ENCODE data around the gene SLC7A14. TPM values are rescaled to one million over a fixed set of nuclear protein-coding genes. Genes with fewer than 3 reads are reported as not detected.

Gene SLC7A14
- polyA plus RNA-seq, 2 of the 4 experiments (the other 2 are of a cell fraction) = not detected

DNA sequence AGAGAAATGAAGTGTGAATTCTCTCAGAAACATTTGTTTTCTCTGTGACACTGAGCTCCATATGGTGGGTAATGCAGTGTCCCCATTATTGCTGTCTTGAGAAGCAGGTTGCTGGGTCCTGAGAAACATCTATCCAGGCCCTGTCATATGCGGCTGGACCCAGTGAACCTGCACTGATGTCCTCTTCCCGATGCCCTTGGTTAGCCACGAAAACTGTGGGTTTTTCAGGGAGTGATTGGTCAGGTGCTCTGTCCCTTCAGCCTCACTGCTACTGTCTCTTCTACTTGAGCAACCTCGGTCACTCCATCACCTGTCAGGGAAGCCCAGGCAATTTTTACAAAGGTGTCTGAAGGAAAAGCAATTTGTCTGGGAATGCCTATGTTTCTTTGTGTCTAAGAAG lies 77.0 kb downstream of the SLC7A14 start:
- ChIA-PET CTCF (interaction anchor here (1.5 kb wide), 1 partner anchor 95 kb away, joined by 3 read pairs; no protein-coding TSS in a partner anchor), POLR2A (no interaction called here)
- TF ChIP-seq E2F6 (IDR thresholded peaks at IDR 0.05; ENCODE audit: borderline replicate concordance, low read depth) (no peak), JUN (IDR thresholded peaks at IDR 0.05) (no peak), POLR2A (IDR thresholded peaks at IDR 0.05; ENCODE audit: low read length) (no peak), BCL3 (IDR thresholded peaks at IDR 0.05) (no peak), SMC3 (IDR thresholded peaks at IDR 0.05) (no peak), TFCP2L1 (CRISPR knock-in tag; IDR thresholded peaks at IDR 0.05) (no peak), RAD21 (conservative IDR thresholded peaks at IDR 0.05 in 1 of 2, IDR thresholded peaks at IDR 0.05 in 1 of 2) (no peak), ZC3H11A (IDR thresholded peaks at IDR 0.05) (no peak)
- TF ChIP-seq, protein P1, sequence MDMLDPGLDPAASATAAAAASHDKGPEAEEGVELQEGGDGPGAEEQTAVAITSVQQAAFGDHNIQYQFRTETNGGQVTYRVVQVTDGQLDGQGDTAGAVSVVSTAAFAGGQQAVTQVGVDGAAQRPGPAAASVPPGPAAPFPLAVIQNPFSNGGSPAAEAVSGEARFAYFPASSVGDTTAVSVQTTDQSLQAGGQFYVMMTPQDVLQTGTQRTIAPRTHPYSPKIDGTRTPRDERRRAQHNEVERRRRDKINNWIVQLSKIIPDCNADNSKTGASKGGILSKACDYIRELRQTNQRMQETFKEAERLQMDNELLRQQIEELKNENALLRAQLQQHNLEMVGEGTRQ (IDR thresholded peaks at IDR 0.05) = no peak
- TF ChIP-seq, protein P2, sequence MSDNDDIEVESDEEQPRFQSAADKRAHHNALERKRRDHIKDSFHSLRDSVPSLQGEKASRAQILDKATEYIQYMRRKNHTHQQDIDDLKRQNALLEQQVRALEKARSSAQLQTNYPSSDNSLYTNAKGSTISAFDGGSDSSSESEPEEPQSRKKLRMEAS (IDR thresholded peaks at IDR 0.05) = no peak
- TF ChIP-seq, protein P3, sequence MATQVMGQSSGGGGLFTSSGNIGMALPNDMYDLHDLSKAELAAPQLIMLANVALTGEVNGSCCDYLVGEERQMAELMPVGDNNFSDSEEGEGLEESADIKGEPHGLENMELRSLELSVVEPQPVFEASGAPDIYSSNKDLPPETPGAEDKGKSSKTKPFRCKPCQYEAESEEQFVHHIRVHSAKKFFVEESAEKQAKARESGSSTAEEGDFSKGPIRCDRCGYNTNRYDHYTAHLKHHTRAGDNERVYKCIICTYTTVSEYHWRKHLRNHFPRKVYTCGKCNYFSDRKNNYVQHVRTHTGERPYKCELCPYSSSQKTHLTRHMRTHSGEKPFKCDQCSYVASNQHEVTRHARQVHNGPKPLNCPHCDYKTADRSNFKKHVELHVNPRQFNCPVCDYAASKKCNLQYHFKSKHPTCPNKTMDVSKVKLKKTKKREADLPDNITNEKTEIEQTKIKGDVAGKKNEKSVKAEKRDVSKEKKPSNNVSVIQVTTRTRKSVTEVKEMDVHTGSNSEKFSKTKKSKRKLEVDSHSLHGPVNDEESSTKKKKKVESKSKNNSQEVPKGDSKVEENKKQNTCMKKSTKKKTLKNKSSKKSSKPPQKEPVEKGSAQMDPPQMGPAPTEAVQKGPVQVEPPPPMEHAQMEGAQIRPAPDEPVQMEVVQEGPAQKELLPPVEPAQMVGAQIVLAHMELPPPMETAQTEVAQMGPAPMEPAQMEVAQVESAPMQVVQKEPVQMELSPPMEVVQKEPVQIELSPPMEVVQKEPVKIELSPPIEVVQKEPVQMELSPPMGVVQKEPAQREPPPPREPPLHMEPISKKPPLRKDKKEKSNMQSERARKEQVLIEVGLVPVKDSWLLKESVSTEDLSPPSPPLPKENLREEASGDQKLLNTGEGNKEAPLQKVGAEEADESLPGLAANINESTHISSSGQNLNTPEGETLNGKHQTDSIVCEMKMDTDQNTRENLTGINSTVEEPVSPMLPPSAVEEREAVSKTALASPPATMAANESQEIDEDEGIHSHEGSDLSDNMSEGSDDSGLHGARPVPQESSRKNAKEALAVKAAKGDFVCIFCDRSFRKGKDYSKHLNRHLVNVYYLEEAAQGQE (IDR thresholded peaks at IDR 0.05) = no peak
- Histone ChIP-seq H3K9me3 (peaks cover 2% of the 10 kb centered on the region; the same call in 1 of the 3 replicates), H3K4me1 (peaks cover 14% of the 10 kb centered on the region), H3K27ac (no peak overlapping the region), H3K4me3 (no peak overlapping the region), H3K4me2 (no peak overlapping the region)
- 91% methylated on average over 4 of the region's 4 CpGs for WGBS (ENCODE audit: missing lambda C conversion rate)
- FAIRE-seq (no peak), DNase-seq (ENCODE audit: low read depth in 1 of 2, low spot score in 1 of 2) (no peak), ATAC-seq (no peak)

DNA sequence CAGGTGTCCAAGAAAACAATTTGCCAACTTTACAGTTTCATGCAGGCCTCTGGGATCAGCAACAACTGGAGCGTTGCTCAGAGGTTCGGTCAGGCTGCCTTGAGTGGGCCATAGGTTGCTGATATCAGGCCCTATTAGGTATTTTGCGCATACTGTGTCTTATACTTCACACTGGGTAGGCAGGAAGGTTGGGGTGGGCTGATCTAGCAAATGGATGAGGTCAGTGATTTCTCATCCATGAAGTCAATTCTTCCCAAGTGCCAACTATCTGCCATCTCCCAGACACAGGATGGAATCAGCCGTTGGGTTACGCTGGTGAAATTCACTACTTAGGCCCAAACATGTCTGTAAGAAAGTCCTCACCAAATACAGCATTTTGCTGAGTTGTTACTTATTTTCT lies 77.6 kb downstream of the SLC7A14 start:
- TF ChIP-seq GATA3 (IDR thresholded peaks at IDR 0.05; ENCODE audit: borderline replicate concordance) (no peak), MAFK (IDR thresholded peaks at IDR 0.05; ENCODE audit: partially characterized antibody) (peak; percentile 8)
- no peak overlapping the region for H3K4me3 ChIP-seq
- no peak for DNase-seq (ENCODE audit: low read depth in 1 of 2, low spot score in 1 of 2)
- H3K4me1 ChIP-seq = peaks cover 14% of the 10 kb centered on the region
- ATAC-seq = no peak
- POLR2A ChIA-PET = no interaction called here
- CTCF ChIA-PET = interaction anchor here (1.5 kb wide), 1 partner anchor 94 kb away, joined by 3 read pairs; no protein-coding TSS in a partner anchor
- H3K4me2 ChIP-seq = no peak overlapping the region
- peaks cover 2% of the 10 kb centered on the region; the same call in 1 of the 3 replicates for H3K9me3 ChIP-seq
- no peak for FAIRE-seq
- no peak overlapping the region; a peak in 1 of 6 replicates for H3K27ac ChIP-seq
- WGBS (ENCODE audit: missing lambda C conversion rate) = 95% methylated on average over 5 of the region's 5 CpGs

DNA sequence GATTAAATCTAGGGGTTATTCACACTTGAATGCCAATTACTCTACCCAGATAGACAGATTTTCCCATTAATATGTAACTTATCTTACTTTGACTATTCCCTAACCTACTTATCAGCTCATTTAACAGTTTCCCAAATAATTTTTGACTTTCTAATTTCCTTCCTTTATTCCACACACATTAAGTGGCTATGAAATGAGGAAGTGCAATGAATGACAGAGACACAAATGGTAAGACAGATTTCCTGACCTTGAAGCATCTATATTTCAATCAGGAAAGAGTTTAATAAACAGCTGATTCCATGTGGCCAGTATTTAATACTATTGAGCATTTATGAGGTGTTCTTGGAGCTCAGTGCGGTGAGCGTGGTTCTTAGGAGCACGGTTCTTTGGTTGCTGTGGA lies 78.8 kb downstream of the SLC7A14 start:
- 95% methylated on average over 3 of the region's 3 CpGs for WGBS (ENCODE audit: missing lambda C conversion rate)
- Histone ChIP-seq H3K4me2 (peak overlapping the region; percentile 45; the same call in 2 of the 3 replicates), H3K4me1 (peaks cover 14% of the 10 kb centered on the region), H3K27ac (peak overlapping the region; percentile 70 to 72), H3K4me3 (no peak overlapping the region), H3K9me3 (peaks cover 2% of the 10 kb centered on the region; the same call in 1 of the 3 replicates)
- no peak for FAIRE-seq
- DNase-seq (ENCODE audit: low read depth in 1 of 2, low spot score in 1 of 2) = no peak
- ATAC-seq = no peak
- ChIA-PET CTCF (interaction anchor here (0.7 to 1.5 kb wide), 7 partner anchors 10 to 302 kb away, joined by 3 to 6 read pairs (median 3); no protein-coding TSS in a partner anchor), POLR2A (no interaction called here)
- no peak for TF ChIP-seq MYC (IDR thresholded peaks at IDR 0.05; ENCODE audit: borderline replicate concordance, low read length)
- TF ChIP-seq CHD4 (IDR thresholded peaks at IDR 0.05; ENCODE audit: borderline replicate concordance) = no peak
- TF ChIP-seq RNF2 (IDR thresholded peaks at IDR 0.05; ENCODE audit: borderline replicate concordance, low read depth) = no peak
- TF ChIP-seq POLR2AphosphoS2 (conservative IDR thresholded peaks at IDR 0.05; ENCODE audit: low read length) = no peak
- TF ChIP-seq HOXB5 (CRISPR knock-in tag; IDR thresholded peaks at IDR 0.05) = no peak
- no peak for TF ChIP-seq CEBPB (IDR thresholded peaks at IDR 0.05)
- no peak for TF ChIP-seq SMC3 (IDR thresholded peaks at IDR 0.05)
- TF ChIP-seq CBX8 (IDR thresholded peaks at IDR 0.05) = no peak
- TF ChIP-seq, protein P4, sequence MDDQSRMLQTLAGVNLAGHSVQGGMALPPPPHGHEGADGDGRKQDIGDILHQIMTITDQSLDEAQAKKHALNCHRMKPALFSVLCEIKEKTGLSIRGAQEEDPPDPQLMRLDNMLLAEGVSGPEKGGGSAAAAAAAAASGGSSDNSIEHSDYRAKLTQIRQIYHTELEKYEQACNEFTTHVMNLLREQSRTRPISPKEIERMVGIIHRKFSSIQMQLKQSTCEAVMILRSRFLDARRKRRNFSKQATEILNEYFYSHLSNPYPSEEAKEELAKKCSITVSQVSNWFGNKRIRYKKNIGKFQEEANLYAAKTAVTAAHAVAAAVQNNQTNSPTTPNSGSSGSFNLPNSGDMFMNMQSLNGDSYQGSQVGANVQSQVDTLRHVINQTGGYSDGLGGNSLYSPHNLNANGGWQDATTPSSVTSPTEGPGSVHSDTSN (IDR thresholded peaks at IDR 0.05) = no peak
- TF ChIP-seq GATA3 (IDR thresholded peaks at IDR 0.05; ENCODE audit: borderline replicate concordance) = no peak
- no peak for TF ChIP-seq ATOH8 (CRISPR knock-in tag; IDR thresholded peaks at IDR 0.05; ENCODE audit: low read depth)
- TF ChIP-seq CTCF (IDR thresholded peaks at IDR 0.05) = no peak
- TF ChIP-seq RAD21 (conservative IDR thresholded peaks at IDR 0.05 in 1 of 2, IDR thresholded peaks at IDR 0.05 in 1 of 2) = no peak
